HUES48 (cell line): ENCODE results near the gene ATP7B.

Experiments
- H3K27ac ChIP-seq: one replicate; pipeline ENCODE4 v1.7.0; 2013; ENCODE audit warnings: low read depth, low read length, inconsistent platforms
- H3K27me3 ChIP-seq: 2 replicates; pipeline ENCODE4 v1.6.1; 2013; ENCODE audit warnings: mild to moderate bottlenecking, low read length; ENCODE audit not compliant: control insufficient read depth, insufficient read depth
- H3K36me3 ChIP-seq: 2 replicates; pipeline ENCODE4 v1.6.1; 2013; ENCODE audit warnings: low read length; ENCODE audit not compliant: control insufficient read depth, insufficient read depth
- H3K4me1 ChIP-seq: 2 replicates; pipeline ENCODE4 v1.6.1; 2013; ENCODE audit warnings: mild to moderate bottlenecking, low read length; ENCODE audit not compliant: control insufficient read depth, insufficient read depth
- H3K4me3 ChIP-seq: 2 replicates; pipeline ENCODE4 v1.5.1; 2013; ENCODE audit warnings: mild to moderate bottlenecking, low read depth, low read length
- H3K9ac ChIP-seq: 2 replicates; pipeline ENCODE4 v1.6.1; 2013; ENCODE audit warnings: mild to moderate bottlenecking, low read depth, low read length, moderate library complexity
- H3K9me3 ChIP-seq: 2 replicates; pipeline ENCODE4 v1.6.1; 2013; ENCODE audit warnings: low read length; ENCODE audit not compliant: control insufficient read depth, insufficient read depth

The ATP7B gene

GRCh38 chr13:51906581-51906980 is 104.7 kb downstream of the ATP7B start:
- peaks cover 9% of the 10 kb centered on the region; the same call in 1 of the 2 replicates for H3K4me1 ChIP-seq
- H3K4me3 ChIP-seq, result no peak overlapping the region
- H3K27me3 ChIP-seq, result no peaks in the 10 kb centered on the region
- no peak overlapping the region for H3K9ac ChIP-seq
- no peaks in the 10 kb centered on the region for H3K36me3 ChIP-seq
- no peaks in the 10 kb centered on the region for H3K9me3 ChIP-seq
- H3K27ac ChIP-seq, result no peak overlapping the region

- Histone ChIP-seq H3K4me3 (no peak overlapping the region), H3K27me3 (no peaks in the 10 kb centered on the region), H3K9me3 (no peaks in the 10 kb centered on the region), H3K36me3 (no peaks in the 10 kb centered on the region), H3K27ac (no peak overlapping the region), H3K9ac (no peak overlapping the region), H3K4me1 (peaks cover 9% of the 10 kb centered on the region; the same call in 1 of the 2 replicates)
Measured at GRCh38 chr13:51905787-51906186, 105.5 kb downstream of the ATP7B start.

- no peak overlapping the region for H3K27ac ChIP-seq
- H3K4me1 ChIP-seq, result peaks cover 9% of the 10 kb centered on the region; the same call in 1 of the 2 replicates
- no peak overlapping the region for H3K9ac ChIP-seq
- H3K36me3 ChIP-seq, result no peaks in the 10 kb centered on the region
- H3K4me3 ChIP-seq, result no peak overlapping the region
- H3K9me3 ChIP-seq, result no peaks in the 10 kb centered on the region
- no peaks in the 10 kb centered on the region for H3K27me3 ChIP-seq
Measured at GRCh38 chr13:51902776-51903175, 108.5 kb downstream of the ATP7B start.

- no peaks in the 10 kb centered on the region for H3K36me3 ChIP-seq
- no peak overlapping the region for H3K27ac ChIP-seq
- H3K27me3 ChIP-seq, result no peaks in the 10 kb centered on the region
- H3K9ac ChIP-seq, result no peak overlapping the region
- no peak overlapping the region for H3K4me3 ChIP-seq
- H3K4me1 ChIP-seq, result no peaks in the 10 kb centered on the region; the same call in 1 of the 2 replicates
- no peaks in the 10 kb centered on the region for H3K9me3 ChIP-seq
Measured at GRCh38 chr13:51900471-51900870, 110.8 kb downstream of the ATP7B start.

GRCh38 chr13:51895906-51896888 is 115.1 kb downstream of the ATP7B start:
- H3K27ac ChIP-seq, result no peak overlapping the region
- no peak overlapping the region for H3K4me3 ChIP-seq

GRCh38 chr13:51894239-51894638 is 117.0 kb downstream of the ATP7B start:
- H3K9me3 ChIP-seq, result no peaks in the 10 kb centered on the region
- H3K36me3 ChIP-seq, result no peaks in the 10 kb centered on the region
- no peak overlapping the region for H3K9ac ChIP-seq
- H3K4me1 ChIP-seq, result no peaks in the 10 kb centered on the region
- no peak overlapping the region for H3K27ac ChIP-seq
- H3K4me3 ChIP-seq, result no peak overlapping the region
- no peaks in the 10 kb centered on the region for H3K27me3 ChIP-seq

More at GRCh38 chr13:51895906-51896888, 115.1 kb downstream of the ATP7B start:
- H3K27me3 ChIP-seq, result no peaks in the 10 kb centered on the region
- no peaks in the 10 kb centered on the region for H3K9me3 ChIP-seq
- no peaks in the 10 kb centered on the region for H3K4me1 ChIP-seq
- H3K36me3 ChIP-seq, result no peaks in the 10 kb centered on the region
- no peak overlapping the region for H3K9ac ChIP-seq

- no peak overlapping the region for H3K4me3 ChIP-seq
- no peaks in the 10 kb centered on the region for H3K27me3 ChIP-seq
- H3K4me1 ChIP-seq, result no peaks in the 10 kb centered on the region
- no peak overlapping the region for H3K9ac ChIP-seq
- H3K27ac ChIP-seq, result no peak overlapping the region
- no peaks in the 10 kb centered on the region for H3K36me3 ChIP-seq
- H3K9me3 ChIP-seq, result no peaks in the 10 kb centered on the region
Measured at GRCh38 chr13:51892657-51893056, 118.6 kb downstream of the ATP7B start.

GRCh38 chr13:51887468-51887867 is 123.8 kb downstream of the ATP7B start:
- H3K4me3 ChIP-seq, result no peak overlapping the region
- no peaks in the 10 kb centered on the region for H3K27me3 ChIP-seq
- H3K9me3 ChIP-seq, result no peaks in the 10 kb centered on the region
- H3K4me1 ChIP-seq, result no peaks in the 10 kb centered on the region
- H3K27ac ChIP-seq, result no peak overlapping the region
- no peaks in the 10 kb centered on the region for H3K36me3 ChIP-seq
- no peak overlapping the region for H3K9ac ChIP-seq

GRCh38 chr13:51885651-51886050 is 125.6 kb downstream of the ATP7B start:
- H3K9me3 ChIP-seq, result no peaks in the 10 kb centered on the region
- no peaks in the 10 kb centered on the region for H3K27me3 ChIP-seq
- no peak overlapping the region for H3K27ac ChIP-seq
- no peaks in the 10 kb centered on the region for H3K36me3 ChIP-seq
- H3K4me3 ChIP-seq, result no peak overlapping the region
- no peaks in the 10 kb centered on the region for H3K4me1 ChIP-seq
- no peak overlapping the region for H3K9ac ChIP-seq

GRCh38 chr13:51883226-51883600 is 128.0 kb downstream of the ATP7B start:
- Histone ChIP-seq H3K36me3 (no peaks in the 10 kb centered on the region), H3K4me1 (no peaks in the 10 kb centered on the region), H3K9me3 (no peaks in the 10 kb centered on the region), H3K9ac (no peak overlapping the region), H3K27me3 (no peaks in the 10 kb centered on the region), H3K4me3 (no peak overlapping the region), H3K27ac (no peak overlapping the region)
